ENCODE measurements around the gene KCMF1.

DNA sequence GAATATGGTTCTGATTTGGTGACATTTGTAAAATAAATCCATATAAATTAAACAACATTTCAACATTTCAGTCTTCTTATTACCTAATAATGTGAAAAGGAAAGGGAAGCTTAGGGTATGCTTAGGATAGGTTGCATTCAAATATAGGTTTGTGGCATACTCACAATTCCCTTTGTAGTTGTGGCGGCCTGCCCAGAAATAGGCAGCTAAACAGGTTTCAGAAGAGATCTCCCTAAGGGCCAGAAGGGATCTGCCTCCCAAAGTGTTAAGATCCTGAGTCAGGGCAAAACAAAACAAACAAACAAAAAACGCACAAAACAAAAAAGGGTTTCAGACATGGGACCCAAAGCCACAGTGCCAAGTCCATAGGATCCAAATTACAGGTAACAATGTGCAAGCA, 120.9 kb downstream of the KCMF1 start:
- TF ChIP-seq, protein P1, sequence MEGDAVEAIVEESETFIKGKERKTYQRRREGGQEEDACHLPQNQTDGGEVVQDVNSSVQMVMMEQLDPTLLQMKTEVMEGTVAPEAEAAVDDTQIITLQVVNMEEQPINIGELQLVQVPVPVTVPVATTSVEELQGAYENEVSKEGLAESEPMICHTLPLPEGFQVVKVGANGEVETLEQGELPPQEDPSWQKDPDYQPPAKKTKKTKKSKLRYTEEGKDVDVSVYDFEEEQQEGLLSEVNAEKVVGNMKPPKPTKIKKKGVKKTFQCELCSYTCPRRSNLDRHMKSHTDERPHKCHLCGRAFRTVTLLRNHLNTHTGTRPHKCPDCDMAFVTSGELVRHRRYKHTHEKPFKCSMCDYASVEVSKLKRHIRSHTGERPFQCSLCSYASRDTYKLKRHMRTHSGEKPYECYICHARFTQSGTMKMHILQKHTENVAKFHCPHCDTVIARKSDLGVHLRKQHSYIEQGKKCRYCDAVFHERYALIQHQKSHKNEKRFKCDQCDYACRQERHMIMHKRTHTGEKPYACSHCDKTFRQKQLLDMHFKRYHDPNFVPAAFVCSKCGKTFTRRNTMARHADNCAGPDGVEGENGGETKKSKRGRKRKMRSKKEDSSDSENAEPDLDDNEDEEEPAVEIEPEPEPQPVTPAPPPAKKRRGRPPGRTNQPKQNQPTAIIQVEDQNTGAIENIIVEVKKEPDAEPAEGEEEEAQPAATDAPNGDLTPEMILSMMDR (IDR thresholded peaks at IDR 0.05): no peak
- no peak for TF ChIP-seq POLR2A (IDR thresholded peaks at IDR 0.05)
- TF ChIP-seq POLR2AphosphoS5 (IDR thresholded peaks at IDR 0.05): no peak

Measured in transverse colon (tissue), 4 donors.